Stimulated activated CD4-positive, alpha-beta T cell treated with anti-CD3 and anti-CD28 coated beads, Interleukin-2, amount 100 ng/mL, for 4 hours (primary cell): ENCODE measurements around the gene POLD1.
A peak's percentile ranks its signal among the peaks of the same experiment; 100 is the strongest.
"Not testable (repeated sequence)": the region's sequence is repeated elsewhere in the genome, so short reads cannot be mapped to it uniquely, and the experiment has no call there.

Source experiments
- DNase-seq: peaks from one replicate; pipeline ENCODE4 v3.0.0-alpha.2; 2020; ENCODE audit warnings: low read depth

The POLD1 gene

DNA sequence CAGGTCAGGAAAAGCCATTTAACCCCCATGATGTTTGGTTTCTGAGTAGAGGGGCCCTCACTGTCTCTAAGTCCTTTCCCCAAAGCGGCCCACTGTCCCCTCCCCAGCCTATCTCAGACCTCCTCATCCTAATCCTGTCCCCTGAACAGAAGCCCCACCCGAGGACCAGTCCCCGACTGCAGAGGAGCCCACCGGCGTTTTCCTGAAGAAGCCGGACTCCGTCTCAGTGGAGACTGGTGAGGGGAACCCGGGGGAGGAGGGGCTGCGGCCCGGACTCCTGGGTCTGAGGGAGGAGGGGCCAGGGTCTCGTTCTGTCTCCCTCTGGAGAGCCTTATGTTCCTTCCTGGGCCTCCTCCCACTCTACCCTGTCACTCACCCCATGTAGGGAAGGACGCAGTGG is 51.5 kb downstream of the POLD1 start:
- no peak for DNase-seq

- no peak for DNase-seq
Observed at GRCh38 chr19:50437862-50438449, 53.8 kb downstream of the POLD1 start.

GRCh38 chr19:50439130-50439529 is 55.0 kb downstream of the POLD1 start:
- DNase-seq = not testable (repeated sequence)

DNA sequence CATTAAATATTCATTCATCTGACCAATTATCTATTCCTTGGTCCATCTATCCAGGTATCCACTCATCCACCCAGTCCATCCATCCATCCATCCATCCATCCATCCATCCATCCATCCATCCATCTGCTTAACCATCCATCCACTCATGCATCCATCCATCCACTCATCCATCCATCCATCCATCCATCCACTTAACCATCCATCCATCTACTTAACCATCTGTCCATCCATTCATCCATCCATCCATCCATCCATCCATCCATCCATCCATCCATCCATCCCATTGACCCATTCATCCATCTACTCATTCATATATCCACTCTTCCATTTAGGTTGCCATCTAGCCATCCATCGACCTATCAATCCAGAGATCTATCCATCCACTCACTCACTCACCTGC is 59.9 kb downstream of the POLD1 start:
- DNase-seq = no peak

GRCh38 chr19:50447053-50447452 is 62.9 kb downstream of the POLD1 start:
- DNase-seq = no peak

DNA sequence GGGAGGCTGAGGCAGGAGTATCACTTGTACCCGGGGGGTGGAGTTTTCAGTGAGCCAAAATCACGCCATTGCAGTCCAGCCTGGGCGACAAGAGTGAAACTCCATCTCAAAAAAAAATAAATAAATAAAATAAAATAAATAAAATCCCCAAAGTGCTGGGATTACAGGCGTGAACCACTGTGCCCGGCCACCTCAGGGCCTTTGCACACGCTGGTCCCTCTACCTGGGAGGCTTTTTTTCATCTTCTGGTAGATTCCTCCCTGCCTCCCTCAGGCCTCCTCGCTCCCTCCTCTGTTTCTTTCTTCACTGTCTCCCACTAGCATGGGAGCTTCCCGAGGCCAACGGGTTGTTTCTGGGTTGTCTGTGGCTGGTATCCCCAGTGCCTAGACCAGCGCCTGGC is 63.6 kb downstream of the POLD1 start:
- DNase-seq = no peak

- no peak for DNase-seq
Observed at GRCh38 chr19:50449236-50449899, 65.2 kb downstream of the POLD1 start.

DNA sequence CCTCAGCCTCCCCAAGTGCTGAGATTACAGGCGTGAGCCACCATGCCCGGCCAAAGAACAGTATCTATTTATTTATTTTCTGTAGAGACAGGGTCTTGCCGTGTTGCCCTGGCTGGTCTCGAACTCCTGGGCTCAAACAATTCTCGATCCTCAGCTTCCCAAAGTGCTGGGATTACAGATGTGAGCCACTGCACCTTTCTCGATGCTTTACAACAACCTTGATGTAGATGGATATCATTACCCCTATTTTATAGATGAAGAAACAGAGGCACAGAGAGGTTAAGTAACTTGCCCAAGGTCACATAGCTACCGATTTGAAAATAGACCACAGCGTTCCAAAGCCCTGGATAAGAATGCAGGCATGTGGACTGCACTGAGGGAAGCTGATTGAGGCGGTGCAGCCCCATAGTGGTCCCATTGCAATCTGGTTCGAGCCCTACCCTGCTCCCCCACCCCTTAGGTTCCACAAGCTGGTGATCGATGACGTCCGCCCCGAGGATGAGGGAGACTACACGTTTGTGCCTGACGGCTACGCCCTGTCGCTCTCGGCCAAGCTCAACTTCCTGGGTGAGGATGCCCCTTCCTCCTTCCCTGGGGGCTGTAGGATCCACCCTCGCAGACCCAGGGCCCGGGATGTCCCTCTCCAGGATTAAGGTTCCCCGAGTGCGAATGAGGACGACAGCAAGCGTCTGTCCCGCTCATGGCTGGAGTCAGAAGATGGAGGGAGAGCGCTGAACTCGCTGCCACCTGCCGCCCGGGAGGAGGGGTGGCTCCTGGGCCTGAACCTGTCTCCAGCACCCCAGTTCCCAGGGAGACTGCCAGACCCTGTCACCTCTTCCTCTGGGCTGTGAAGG is 66.4 kb downstream of the POLD1 start:
- DNase-seq = no peak

- no peak for DNase-seq
Observed at GRCh38 chr19:50451223-50451534, 67.0 kb downstream of the POLD1 start.

DNA sequence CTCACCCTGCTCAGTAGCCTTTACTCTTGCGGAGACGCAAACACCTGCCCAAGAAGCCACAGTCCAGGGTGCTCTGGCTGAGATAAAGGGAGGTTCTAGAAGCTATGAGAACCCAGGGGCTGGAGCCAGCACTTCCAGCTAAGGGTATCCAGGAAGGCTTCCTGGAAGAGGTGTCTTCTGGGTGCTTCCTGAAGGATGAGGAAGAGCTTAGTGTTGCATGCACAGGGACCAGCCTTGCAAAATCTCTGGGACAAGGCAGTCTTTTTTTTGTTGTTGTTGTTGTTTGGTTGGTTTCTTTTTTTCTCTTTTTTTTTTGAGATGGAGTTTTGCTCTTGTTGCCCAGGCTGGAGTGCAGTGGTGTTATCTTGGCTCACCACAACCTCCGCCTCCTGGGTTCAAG is 69.1 kb downstream of the POLD1 start:
- DNase-seq = no peak

DNA sequence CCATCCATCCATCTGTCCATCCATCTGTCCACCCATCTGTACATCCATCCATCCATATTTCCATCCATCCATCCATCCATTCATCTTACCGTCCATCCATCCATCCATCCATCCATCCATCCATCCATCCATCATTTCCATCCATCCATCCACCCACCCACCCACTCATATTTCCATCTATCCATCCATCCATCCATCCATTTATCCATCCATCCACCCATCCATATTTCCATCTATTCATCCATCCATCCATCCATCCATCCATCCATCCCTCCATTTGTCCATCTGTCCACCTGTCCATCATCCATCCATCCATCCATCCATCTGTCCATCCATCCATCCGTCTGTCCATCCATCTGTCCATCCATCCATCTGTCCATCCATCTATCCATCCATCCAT is 71.8 kb downstream of the POLD1 start:
- no peak for DNase-seq

DNA sequence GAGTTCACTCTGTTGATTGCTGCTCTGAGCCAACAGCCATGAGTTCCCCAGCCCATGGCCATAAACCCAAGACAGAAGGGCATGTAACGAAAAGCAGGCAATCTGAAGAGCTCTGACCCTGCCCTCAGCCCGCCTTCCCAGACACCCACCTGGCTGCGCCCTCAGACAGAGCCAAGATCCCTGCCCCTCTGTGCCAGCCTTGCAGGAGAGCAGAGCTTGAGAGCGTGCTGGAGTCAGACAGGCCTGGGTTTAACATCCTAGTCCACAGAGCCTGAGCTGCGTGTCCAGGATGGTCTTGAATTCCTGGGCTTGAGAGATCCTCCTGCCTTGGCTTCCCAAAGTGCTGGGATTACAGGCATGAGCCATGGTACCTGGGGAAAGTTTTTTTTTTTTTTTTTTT is 73.2 kb downstream of the POLD1 start:
- no peak for DNase-seq

DNA sequence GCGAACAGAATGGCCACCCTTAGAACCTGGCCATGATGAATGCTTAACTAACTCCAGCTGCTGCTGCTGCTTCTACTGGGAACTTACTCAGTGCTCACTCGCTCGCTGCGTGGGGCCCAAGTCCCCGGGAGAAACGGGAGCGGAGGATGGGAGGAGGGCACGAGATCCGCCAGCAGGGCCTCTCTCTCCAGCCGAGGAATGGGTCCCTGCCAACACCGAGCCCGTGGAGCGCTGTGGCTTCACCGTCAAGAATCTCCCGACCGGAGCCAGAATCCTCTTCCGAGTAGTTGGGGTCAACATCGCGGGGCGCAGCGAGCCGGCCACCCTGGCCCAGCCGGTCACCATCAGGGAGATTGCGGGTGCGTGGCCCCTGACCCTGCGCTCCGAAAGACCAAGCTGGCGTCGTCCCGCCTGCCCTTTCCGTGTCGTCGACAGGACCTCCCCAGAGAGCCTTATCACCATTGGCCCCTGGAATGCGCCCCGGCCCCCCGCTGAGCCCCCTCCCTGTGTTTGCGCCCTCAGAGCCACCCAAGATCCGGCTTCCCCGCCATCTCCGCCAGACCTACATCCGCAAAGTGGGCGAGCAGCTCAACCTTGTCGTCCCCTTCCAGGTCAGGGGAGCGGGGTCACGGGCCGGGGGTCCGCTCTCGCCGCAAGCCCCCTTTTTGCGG is 74.4 kb downstream of the POLD1 start:
- DNase-seq = no peak

DNA sequence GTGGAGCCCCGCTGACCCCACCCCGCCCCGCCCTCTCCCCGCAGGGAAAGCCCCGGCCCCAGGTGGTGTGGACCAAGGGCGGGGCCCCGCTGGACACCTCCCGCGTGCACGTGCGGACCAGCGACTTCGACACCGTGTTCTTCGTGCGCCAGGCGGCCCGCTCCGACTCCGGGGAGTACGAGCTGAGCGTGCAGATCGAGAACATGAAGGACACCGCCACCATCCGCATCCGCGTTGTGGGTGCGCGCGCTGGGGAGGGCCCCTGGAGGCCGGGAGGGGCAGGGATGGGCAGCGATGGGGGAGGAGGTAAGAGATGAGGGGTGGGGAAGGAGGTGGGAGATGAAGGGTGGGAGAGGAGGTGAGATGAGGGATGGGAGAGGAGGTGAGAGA is 74.9 kb downstream of the POLD1 start:
- DNase-seq = no peak

- DNase-seq = no peak
Observed at GRCh38 chr19:50459638-50460037, 75.5 kb downstream of the POLD1 start.

DNA sequence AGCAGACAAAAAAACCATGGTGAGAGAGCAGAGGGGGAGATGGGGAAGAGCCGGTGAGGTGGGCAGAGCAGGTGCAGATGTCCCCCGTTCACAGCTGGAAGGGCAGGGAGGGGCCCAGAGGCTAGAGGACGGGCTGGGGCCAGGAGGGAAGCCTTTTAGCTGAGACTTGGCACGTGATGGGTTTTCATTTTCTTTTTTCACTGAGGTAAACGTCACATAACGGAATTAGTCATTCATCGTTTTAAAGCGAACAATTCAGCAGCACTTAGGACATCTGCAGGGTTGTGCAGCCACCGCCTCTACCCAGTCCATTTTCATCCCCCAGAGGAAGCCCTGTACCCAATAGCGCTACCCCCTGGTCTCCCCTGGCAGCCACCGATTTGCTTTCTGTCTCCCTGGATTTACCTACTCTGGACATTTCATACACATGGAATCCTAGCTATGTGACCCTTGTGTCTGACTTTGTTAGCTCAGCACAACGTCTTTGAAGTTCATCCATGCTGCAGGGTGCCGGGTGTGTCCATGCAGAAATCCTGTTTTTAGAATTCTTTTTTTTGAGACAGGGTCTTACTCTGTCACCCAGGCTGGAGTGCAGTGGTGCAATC is 76.1 kb downstream of the POLD1 start:
- no peak for DNase-seq

DNA sequence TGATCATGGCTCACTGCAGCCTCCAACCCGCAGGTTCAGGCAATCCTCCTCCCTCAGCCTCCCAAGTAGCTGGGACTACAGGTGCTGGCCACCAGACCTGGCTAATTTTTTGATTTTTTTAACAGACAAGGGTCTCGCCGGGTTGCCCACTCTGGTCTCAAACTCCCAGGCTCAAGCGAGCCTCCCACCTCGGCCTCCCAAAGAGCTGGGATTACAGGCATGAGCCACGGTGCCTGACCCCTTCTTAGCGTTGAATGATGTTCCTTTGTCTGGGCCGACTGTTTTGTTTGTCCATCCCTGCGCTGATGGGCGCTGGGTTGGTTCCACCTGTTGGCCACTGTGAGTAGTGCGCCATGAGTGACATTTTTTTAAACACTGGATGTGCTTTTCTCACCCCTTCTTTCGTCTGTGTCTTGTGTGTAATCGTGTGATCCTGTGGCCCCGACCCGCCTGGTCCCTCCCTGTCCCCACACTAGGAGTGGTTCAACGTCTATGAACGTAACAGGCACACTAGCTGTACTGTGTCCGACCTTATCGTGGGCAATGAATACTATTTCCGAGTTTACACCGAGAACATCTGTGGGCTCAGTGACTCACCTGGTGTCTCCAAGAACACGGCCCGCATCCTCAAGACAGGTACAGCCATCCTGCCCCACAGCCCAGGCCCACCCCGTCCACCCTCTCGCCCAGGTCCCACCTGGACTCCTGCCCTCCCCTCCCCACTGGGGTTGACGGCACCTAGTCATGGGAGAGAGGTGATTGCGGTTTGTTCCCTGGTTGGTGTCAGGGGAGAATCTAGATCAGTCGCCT is 77.1 kb downstream of the POLD1 start:
- peak; percentile 30 for DNase-seq

DNA sequence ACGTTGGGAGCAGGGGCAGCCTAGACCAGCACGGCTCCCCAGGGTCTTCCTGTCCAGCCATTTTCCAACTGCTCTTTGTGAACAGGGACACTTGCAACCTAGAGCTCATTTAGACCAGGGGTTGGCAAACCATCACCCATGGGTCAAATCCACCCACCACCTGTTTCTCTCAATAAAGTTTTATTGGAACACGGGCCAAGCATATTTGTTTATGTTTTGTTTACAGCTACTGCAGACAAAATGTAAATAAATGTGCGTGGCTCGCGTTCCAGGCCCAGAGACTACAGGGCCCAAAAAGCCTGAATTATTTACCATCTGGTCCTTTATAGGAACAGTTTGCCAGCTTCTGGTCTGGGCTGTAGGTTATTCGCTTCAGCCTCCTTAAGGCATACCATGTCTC is 78.8 kb downstream of the POLD1 start:
- no peak for DNase-seq

DNA sequence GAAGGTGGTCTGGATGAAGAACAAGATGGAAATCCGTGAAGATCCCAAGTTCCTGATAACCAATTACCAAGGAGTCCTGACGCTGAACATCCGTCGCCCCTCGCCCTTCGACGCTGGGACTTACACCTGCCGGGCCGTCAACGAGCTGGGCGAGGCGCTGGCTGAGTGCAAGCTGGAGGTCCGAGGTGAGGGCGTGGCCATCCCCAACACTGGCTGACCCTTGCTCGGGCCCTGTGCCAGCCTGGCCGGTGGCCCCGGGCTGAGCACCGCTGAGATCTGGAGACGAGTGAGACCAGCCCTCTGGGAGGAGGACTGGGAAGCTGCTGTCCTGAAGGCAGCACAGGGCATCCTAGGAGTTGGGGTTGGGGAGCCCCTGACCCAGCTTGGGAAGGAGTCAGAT is 80.2 kb downstream of the POLD1 start:
- DNase-seq = no peak

DNA sequence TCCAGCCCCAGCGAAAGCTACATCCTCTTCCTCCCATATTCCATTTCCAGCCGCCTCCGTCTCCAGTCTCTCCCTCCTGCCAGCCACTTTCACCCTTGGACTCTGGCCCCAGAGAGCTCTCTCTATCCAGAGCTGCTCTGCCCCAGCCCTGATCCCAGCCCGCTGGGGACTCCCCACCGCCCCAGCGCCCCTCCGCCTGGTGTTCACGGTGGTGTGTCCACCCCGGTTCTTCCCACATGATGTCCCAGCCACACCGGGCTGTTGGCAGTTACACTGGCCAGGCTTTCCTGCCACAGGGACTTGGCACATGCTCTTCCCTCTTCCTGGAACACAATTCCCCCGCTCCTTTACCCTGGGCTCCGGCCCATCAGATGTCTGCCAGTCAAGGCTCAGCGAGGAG is 80.9 kb downstream of the POLD1 start:
- DNase-seq = no peak

DNA sequence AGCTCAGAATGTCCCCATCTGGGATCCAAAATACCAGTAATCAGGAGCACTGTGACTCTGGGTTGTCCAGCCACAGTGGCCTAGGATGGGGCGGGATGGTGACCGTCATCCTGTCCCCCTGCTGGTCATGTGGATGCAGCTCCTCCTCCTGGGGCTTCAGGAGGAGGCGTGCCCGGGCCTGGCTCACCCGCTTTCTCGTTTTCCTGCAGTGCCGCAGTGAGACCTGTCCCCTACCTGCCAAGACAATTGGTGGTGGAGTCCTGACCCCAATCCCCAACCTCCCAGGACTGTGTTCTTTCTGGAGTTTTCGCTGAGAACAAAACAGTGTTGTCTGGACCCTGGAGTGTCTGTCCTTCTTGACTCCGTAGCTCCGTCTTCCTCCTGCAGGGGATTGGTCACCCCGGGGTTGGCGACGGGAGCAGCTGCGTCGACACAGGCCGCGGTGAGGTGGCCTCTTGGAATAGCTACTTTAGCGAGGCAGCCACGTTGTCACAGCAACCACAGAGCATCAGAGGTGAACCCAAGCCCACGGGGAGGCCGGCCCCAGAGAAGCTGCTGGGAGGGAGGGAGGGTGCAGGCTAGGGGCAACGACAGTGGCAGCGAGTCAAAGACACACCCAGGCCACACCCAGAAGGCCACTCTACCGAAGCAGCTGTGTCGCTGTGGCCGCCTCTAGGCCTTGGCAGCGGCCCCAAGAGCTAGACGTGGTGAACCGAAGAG is 82.0 kb downstream of the POLD1 start:
- DNase-seq = no peak
